ENCODE measurements around the gene LAMA3.
A peak's percentile ranks its signal among the peaks of the same experiment; 100 is the strongest.

Gene LAMA3

DNA sequence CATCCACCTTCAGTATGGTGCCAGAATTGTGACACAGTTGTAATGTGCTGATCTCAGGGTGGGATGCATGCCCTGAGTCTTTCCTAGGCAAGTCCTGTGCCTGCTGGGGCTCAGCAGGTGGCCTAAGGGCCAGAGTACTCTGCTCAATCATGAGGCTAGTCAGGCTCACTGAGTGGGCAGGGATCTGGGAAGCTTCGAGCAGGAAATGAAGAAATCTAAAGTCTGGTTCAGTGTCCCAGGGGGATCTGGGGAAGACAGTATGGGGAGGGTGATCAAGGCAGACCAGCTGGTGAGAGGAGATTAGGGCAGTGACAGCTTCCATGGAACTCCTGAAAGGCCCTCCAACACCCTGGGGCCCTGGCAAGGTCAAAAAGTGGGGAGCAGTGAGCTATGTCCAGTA lies 17.7 kb upstream of the LAMA3 start:
- DNase-seq, result no peak

DNA sequence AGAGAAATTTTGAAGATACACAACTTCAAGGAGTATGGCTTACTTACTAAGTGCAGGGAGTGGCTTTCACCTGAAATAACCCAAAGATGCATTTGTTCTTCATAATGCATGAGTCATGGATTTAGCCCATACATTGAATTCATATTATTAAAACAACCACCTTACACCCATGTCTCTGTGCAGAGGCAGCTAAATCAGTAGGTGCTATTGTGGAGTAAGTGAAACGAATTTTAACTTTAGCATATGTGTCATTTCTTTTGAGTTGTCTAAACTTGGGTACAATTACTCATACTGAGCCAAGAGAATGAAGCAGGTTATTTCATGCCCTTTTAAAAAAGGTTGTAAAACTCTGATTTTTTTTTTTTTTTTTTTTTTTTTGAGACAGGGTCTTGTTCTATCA lies 15.5 kb upstream of the LAMA3 start:
- no peak for DNase-seq

DNA sequence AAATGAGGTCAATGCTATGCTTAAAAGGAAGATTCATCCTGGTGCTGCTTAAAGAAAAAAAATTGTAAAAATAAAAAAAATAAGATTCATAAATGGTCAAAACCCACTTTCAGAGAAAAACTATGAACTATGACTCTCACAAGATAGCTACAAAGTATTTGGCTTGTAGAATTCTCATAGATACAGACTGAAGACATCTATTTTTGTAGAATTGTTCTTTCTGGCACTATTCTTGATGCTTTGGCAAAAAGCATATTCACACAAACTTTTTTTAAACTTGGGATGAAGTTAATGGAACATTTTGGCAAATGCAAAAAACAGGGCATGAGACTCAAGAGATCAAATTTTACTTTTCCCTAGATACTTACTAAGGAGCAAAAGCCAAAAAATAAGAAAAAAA lies 14.0 kb upstream of the LAMA3 start:
- DNase-seq, result no peak

DNA sequence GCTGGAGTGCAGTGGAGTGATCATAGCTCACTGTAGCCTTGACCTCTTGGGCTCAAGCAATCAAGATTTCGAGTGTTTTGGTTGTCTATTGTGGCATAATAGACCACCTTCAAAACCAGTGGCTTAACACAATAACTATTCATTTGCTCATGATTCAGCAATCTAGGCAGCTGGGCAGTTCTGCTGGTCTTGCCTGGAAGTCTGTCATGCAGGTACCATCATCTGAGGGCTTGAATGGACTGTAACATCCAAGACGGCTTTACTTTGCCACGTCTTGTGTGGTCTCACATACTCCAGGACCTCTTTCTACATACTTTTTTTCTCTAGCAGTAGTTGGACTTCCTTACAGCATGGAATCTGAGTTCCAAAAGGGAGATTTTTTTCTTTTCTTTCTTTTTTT lies 13.4 kb upstream of the LAMA3 start:
- no peak for DNase-seq

DNA sequence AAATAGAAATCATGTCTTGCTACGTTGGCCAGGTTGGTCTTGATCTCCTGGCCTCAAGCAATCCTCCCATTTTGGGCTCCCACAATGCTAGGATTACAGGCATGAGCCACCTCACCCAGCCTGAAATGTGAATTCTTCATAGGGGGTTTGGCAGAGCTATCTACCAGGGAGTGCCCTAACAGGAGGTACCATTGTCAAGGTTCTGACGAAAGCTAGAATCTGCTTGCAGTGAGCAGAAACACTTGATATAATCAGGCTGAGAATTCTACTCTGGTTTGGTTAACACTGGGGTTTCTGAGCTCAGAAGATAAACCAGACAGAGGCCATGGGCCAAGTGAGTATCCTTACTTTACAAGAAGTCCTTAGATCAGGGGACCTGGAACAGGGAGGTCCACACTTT lies 7.2 kb upstream of the LAMA3 start:
- no peak for DNase-seq

DNA sequence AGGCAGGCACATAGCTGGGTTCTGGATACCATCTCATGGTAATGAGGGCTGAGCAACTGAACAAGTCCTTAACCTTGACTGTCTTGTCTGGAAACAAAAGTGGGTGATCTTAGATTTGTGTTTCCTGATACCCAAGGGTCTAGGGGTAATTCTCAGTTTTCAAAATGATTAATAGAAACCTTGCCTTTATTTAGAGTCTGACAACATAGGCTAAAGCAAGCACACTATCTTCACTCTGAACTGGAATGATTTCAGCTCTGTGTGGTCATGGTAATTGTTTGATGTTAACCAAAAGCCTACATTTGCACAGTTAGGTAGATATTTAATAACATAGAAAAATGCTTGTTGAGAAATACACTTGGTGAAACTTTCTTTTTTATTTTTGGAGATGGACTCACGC lies 6.8 kb upstream of the LAMA3 start:
- DNase-seq, result no peak

DNA sequence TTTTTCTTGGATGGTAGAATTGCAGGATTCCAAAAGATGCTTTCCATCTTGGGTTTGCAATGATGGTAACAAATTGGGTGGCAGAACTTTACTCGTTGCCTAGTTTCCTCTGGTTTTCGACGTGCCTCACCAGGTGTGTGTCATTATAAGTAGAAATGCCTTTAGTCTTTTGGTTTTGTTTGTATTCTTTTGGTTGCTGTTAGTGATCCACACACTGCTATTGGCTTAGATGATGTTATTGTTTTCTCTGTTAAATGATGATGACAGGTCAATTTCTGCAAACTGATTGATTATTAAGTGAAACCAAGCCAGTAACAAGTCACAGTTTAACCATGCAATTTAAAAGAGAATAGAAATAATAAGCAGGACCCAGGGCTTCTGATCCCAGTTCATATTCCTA lies 6.1 kb upstream of the LAMA3 start:
- no peak for DNase-seq

DNA sequence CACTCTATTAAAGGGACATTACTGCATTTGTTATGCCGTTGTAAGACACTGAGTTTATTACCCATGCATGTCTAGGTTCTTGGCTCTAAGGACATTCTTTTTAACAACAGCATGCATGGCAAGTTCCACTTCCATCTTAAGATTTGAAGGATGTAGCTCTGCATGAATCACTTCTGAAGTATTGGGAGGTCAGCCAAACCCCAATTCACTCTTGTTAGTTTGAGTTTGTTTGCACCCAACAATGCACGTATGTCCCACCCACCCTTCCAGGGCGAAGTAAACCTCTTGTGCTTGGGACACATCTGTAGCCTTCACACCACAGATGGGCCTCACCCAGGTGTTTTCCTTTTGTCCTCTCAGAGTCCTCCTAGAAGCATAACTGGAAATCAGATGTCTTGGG lies 5.6 kb upstream of the LAMA3 start:
- no peak for DNase-seq

DNA sequence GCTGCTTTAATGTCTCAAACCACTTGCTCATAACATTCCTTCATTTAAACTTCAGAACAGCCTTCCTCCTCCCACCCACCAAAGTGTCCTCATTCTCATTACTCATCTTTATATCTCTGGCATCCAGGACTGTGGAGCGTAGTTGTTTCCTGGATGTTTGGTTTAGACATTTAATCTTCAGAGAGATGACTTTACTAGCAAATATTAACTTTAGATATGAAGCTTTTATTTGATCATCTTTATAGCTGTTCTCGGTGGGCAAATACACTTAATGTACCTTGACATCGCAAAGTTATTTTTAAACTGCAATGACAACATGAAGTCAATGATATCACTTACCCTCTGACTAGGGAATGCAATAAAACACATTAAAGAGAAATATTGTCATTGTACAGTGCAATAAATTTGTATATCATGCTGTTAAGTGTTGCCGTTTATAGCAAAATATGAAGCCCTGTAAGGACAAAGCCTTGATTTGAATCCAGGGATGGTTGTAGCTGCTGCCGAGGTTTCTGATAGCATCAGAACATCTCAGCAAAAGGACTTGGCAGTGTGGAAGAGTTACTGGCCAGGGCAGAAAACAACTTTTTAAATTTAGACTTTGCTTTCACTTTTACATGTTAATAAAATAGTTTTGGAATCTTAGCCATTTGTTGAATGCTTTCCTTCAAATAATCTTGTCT lies 4.6 kb upstream of the LAMA3 start:
- no peak for DNase-seq

DNA sequence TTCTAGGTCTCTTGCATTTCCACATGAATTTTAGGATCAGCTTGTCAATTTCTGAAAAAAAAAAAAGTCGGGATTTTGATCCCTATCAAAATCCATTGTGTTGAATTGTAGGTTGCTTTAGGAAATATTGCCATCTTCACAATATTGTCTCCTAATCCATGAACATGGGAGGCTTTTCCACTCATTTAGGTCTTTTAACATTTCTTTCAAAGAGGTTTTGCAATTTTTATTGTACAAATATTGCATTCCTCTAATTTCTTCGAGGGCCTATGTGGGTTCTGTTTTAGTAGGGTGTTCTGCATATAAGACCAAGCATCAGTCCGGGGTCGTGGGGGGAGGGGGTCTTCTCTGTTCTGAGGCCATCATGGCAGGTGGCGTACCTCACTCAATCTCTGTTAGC lies 725 bp upstream of the LAMA3 start:
- no peak for DNase-seq

DNA sequence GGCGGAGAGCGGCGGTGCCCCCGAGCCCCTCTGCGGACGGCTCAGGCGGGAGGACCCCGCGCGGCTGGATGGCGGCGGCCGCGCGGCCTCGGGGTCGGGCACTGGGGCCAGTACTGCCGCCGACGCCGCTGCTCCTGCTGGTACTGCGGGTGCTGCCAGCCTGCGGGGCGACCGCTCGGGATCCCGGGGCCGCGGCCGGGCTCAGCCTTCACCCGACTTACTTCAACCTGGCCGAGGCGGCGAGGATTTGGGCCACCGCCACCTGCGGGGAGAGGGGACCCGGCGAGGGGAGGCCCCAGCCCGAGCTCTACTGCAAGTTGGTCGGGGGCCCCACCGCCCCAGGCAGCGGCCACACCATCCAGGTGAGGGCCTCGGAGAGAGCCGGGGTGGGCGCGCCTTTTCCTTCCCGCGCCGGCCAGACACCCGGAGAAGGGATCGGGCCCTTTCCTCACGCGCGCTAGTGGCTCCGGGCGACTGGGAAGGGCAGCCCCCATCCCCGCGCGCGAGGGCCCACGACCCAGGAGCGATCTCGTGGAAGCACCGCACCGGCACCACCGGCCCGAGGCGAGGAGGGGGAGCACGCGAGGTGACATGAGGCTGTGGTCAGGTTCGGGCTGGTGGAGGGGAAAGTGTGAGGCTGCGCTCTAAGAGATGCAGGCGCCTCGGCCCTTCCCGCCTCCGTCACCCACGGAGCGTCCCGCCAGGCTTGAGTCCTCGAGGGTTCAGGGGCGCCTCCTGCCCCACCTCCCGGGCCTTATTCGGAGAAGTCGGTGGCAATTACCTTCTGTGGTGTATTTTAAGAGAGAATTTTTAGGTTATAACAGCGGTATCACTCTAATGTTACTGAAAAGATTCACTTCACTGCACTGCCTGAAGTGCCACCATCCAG lies 607 bp downstream of the LAMA3 start:
- DNase-seq, result no peak

DNA sequence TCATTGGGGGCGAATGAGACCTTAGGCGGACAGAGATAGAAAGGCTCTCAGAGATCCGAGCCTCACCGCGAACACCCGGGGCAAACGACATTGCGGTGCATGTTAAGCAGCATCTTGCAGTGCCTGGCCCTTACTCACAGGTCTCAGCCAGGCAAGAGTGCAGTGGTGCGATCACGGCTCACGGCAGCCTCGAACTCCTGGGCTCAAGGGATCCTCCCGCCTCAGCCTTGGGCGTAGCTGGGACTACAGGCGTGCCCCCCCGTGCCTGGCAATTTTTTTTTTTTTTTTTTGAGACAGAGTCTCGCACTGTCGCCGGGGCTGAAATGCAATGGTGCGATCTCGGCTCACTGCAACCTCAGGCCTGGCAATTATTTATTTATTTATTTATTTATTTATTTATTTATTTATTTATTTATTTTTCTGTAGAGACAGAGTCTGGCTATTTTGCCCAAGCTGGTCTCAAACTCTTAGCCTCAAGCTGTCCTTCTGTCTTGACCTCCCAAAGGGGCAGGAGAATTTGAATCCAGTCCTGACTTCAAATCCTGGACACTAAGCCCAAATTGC lies 1.3 kb downstream of the LAMA3 start:
- no peak for DNase-seq

DNA sequence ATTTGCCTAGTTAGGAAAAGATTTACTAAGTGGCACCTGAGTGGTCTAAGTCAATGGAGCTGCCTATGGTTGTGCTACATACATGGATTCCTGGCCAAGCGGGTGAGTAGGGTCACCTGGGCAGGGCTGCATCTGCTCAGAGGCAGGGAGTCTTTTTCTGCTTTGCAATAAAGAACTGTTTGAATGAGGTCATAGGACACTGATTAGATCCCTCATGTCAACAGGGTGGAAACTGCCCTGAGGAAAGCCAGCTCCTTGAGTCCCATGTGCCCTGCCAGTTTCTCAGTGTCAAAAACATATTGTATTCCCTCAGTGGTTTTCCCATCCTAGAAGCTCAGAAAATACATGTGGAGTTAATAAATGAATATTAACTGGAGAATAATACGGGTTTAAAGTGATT lies 4.6 kb downstream of the LAMA3 start:
- no peak for DNase-seq

DNA sequence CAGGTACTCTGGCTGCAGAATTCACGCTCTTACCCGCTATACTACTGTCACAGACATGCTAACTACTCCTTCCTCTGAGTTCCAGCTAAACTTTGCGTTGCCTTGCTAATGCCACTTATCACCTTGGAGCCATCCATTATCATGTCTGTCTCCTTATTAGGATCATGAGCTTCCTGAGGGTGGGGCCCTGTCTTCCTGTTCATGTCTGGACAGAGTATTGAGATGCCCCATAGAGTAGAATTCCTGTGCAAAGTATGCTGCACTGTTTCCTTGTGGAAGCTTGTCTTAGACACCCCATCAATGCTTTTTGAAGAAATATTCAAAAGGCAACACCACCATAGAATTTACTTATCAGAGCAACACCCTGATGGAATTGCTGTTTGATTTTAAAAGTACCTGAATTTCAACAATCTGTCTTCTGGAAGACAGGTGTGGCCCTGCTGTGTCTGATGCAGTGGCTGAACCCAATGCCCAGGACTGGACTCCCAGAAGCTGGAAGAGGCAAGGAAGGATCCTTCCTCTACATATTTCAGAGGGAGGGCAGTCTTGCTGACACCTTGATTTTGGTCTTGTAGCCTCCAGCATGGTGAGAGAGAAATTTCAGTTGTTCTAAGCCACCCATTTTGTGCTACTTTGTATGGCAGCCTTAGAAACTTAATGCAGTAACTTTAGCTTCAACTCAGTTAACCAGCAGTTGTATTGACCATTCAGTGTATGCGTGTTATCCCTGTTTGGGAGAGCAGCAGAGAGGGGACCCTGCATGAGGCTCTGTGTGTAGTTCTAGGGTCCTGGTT lies 5.6 kb downstream of the LAMA3 start:
- DNase-seq, result no peak

DNA sequence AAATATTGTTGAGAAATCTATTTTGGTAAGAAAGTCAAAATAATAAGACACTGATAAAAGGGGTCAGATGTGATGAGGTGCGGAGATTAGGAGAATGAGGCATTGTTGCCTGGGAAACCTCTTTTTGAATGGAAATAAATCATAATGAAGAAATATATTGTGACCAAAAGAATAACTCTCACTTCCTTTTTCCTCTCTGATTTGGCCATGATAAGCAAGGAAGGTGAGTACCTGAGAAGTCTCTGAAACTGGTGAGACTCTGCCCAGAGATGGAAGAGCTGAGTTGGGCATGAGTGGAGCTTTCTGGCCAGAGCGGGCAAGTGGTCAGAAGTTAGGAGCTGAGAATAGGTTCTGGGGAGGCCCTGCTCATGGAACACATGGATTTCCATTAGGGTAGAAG lies 11.8 kb downstream of the LAMA3 start:
- no peak for DNase-seq

DNA sequence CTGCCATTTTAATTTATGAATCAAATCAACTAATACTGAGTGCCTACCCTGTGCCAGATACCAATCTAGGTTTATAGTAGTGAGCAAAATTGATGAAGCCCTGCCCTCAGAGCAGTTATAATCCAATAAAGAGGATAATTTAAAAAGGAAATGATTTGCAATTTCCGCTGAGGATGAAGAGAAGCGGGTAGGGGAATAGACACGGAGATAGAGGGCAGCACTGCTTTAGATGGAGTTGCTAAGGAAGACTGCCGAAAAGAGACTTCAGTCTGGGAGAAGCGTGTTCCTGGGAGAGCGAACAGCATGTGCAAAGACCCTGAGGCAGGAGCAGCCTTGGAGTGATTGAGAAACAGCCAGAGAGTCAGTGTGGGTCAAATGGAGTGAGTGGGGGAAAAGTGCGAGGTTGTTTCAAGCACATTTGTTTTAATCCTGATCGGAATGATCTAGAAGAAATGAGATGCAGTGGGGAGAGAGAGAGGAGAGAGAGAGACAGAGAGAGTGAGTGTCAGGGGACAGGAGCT lies 12.4 kb downstream of the LAMA3 start:
- DNase-seq, result no peak

DNA sequence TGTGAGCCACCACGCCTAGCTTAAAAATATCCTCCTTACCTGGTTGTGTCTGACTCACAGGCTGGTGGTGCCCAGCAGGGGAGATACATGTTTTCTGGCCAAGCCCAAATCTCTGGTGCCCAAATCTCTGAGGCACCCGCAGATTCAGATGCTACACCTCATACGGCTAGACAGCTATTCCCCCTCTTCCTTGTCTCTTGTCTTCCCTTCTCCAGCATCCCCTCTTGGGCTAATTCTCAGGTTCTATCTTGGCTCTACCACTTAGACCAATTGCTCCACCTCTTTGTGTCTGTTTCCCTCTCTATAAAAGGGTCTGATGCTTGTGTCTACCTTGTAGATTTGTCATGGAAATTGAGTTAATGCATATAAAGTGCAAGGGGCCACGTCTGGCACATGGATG lies 13.4 kb downstream of the LAMA3 start:
- no peak for DNase-seq

DNA sequence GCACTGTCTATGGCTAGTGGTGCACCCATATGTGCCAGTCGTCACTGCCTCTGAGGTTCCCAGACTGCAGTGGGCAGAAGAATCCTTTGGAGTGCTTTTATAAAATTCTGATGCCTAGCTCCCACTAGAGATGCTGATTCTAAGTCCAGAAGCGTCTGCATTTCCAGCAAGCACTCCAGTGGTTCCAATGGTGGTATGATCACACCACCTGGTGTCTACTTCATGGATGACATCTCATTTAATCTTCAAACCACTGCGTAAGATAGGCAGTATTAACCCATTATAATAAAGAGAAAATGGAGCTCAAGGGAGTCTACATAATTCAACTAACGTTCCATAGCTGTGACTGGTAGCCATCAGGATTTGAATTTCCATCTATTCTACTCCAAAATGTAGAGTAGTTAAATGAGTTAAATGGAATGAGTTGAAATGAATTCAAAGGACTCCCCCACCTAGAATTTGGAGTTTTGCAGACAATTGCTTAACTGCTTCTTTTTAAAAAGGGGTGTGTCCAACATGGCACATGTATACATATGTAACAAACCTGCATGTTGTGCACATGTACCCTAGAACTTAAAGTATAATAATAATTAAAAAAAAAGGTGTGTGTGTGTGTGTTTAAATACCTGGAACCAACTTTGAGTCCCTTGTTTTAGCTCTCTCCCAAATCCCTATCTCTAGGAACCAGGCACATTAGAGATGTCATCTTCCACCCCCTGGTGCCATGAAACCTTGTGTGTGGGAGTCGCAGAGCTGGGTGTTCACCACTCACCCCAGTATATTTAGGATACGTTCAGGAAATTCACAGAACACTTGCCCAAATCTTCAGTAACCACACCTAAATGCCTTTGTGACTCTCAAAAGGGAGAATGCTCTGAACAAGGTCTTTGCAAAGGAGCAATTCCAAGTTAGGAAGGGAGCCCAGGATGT lies 14.1 kb downstream of the LAMA3 start:
- DNase-seq, result peak; percentile 32 to 46

DNA sequence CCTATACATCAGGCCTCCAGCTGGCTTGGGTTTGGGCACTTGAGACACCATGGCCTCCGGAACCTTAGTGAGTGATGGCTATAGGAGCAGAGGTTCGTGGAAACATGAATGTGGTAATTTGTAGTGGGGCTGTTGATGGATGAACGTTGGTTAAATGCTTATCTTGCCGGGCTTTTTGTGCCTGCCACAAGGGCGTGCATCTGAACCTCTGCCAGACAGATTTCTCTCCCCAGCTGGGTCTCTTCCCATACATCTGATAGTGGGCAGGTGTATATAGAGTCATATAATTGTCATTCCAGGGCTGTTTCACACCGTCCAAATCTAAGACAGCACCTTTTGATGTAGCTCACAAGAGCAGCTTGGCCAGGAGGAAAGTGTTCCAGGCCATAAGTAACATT lies 14.7 kb downstream of the LAMA3 start:
- no peak for DNase-seq

DNA sequence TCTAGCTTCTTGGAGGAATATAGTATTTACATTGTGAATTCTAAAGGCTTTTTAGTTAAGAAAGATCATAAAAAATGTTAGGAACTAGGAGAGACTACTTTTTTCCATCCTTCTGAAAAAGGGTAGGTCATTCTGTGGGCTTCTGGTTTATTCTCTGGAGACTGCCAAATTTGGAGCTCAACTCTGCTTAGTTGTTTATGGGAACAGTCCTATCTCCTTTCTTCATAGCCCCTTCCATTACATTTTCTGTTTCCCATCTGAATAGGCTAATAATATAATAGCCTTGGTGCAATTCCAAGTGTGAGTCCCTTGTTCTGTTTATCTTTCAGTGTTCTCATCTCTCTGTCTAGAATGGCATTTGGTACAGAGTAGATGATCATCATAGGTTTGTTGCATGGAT lies 15.6 kb downstream of the LAMA3 start:
- DNase-seq, result no peak

DNA sequence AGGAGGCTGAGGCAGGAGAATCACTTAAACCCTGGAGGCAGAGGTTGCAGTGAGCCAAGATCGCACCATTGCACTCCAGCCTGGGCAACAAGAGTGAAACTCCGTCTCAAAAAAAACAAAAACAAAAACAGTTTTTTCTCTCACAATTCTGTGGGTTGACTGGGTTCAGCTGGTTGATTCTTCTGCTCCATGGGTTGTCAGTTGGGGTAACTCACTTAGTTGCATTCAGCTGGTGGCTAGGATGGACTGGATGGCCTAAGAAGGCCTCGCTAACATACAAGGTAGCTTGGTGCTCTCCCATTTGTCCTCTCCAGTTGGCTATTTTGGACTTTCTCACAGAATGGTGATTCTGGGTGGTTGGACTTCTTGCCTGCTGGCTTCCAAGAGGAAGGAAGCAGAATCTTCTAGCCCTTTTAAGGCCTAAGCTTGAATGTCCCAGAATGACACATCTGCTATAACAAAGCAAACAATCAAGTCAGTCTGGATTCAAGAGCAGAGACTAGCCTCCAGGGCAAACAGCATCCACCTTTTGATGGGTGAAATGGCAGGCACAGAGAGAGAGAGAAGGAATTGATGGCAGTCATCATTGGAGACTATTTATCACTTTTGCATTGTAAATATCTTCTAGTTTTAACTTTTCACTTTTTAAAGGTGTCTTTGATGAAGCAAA lies 17.9 kb downstream of the LAMA3 start:
- no peak for DNase-seq
